GM20431 (cell line): ENCODE results near the gene APOL3.
"Not testable (repeated sequence)": the region's sequence is repeated elsewhere in the genome, so short reads cannot be mapped to it uniquely, and the experiment has no call there.

Experiments
- in situ Hi-C: fragments of 300-500 bp; cut with MseI, MboI; formaldehyde crosslinking; loops from one replicate; pipeline ENCODE4 v1.15.0; 2020; ENCODE audit warnings: low sequenced_read_pairs; ENCODE audit not compliant: unreplicated experiment

Gene APOL3

GRCh38 chr22:36160499-36160942 is at the start of gene APOL3:
Gene APOL3 (minus strand): TSS chr22:36160755. CDS start chr22:36149055, 11,700 bp downstream.
- in situ Hi-C loops: no loop called here

- in situ Hi-C loops: no loop called here
Measured at GRCh38 chr22:36210224-36210623, 49.7 kb upstream of the APOL3 start.

GRCh38 chr22:36209488-36209908 is 48.9 kb upstream of the APOL3 start:
- in situ Hi-C loops: not testable (repeated sequence)

GRCh38 chr22:36208914-36209313 is 48.4 kb upstream of the APOL3 start:
- in situ Hi-C loops: no loop called here

- in situ Hi-C loops: no loop called here
Measured at GRCh38 chr22:36208162-36208765, 47.7 kb upstream of the APOL3 start.

- in situ Hi-C loops: no loop called here
Measured at GRCh38 chr22:36206255-36206654, 45.7 kb upstream of the APOL3 start.

GRCh38 chr22:36205573-36205972 is 45.0 kb upstream of the APOL3 start:
- in situ Hi-C loops: not testable (repeated sequence)

GRCh38 chr22:36204632-36205015 is 44.1 kb upstream of the APOL3 start:
- in situ Hi-C loops: no loop called here

GRCh38 chr22:36204001-36204631 is 43.6 kb upstream of the APOL3 start:
- in situ Hi-C loops: no loop called here

- in situ Hi-C loops: not testable (repeated sequence)
Measured at GRCh38 chr22:36203441-36203840, 42.9 kb upstream of the APOL3 start.

- in situ Hi-C loops: not testable (repeated sequence)
Measured at GRCh38 chr22:36202906-36203305, 42.4 kb upstream of the APOL3 start.

GRCh38 chr22:36201630-36202319 is 41.2 kb upstream of the APOL3 start, which contains the start of gene APOL4:
Gene APOL4 (minus strand): TSS chr22:36201809. CDS start chr22:36201734, 75 bp downstream.
- in situ Hi-C loops: no loop called here

- in situ Hi-C loops: not testable (repeated sequence)
Measured at GRCh38 chr22:36201025-36201424, 40.5 kb upstream of the APOL3 start.

- in situ Hi-C loops: loop anchor here (10.0 kb wide), 1 partner anchor 76 kb away; no protein-coding TSS in a partner anchor
Measured at GRCh38 chr22:36199001-36199551, 38.5 kb upstream of the APOL3 start.

GRCh38 chr22:36198536-36198935 is 38.0 kb upstream of the APOL3 start:
- in situ Hi-C loops: loop anchor here (10.0 kb wide), 1 partner anchor 76 kb away; no protein-coding TSS in a partner anchor

- in situ Hi-C loops: loop anchor here (10.0 kb wide), 1 partner anchor 77 kb away; no protein-coding TSS in a partner anchor
Measured at GRCh38 chr22:36197514-36198146, 37.1 kb upstream of the APOL3 start.

GRCh38 chr22:36197065-36197440 is 36.5 kb upstream of the APOL3 start:
- in situ Hi-C loops: loop anchor here (10.0 kb wide), 1 partner anchor 78 kb away; no protein-coding TSS in a partner anchor

GRCh38 chr22:36196254-36197064 is 35.9 kb upstream of the APOL3 start:
- in situ Hi-C loops: loop anchor here (10.0 kb wide), 1 partner anchor 78 kb away; no protein-coding TSS in a partner anchor

- in situ Hi-C loops: loop anchor here (10.0 kb wide), 1 partner anchor 80 kb away; no protein-coding TSS in a partner anchor
Measured at GRCh38 chr22:36194971-36195370, 34.4 kb upstream of the APOL3 start.
